Measurements from ENCODE around the gene EP400. TPM values are rescaled to one million over a fixed set of nuclear protein-coding genes. Genes with fewer than 3 reads are reported as not detected.

EP400 gene, protein sequence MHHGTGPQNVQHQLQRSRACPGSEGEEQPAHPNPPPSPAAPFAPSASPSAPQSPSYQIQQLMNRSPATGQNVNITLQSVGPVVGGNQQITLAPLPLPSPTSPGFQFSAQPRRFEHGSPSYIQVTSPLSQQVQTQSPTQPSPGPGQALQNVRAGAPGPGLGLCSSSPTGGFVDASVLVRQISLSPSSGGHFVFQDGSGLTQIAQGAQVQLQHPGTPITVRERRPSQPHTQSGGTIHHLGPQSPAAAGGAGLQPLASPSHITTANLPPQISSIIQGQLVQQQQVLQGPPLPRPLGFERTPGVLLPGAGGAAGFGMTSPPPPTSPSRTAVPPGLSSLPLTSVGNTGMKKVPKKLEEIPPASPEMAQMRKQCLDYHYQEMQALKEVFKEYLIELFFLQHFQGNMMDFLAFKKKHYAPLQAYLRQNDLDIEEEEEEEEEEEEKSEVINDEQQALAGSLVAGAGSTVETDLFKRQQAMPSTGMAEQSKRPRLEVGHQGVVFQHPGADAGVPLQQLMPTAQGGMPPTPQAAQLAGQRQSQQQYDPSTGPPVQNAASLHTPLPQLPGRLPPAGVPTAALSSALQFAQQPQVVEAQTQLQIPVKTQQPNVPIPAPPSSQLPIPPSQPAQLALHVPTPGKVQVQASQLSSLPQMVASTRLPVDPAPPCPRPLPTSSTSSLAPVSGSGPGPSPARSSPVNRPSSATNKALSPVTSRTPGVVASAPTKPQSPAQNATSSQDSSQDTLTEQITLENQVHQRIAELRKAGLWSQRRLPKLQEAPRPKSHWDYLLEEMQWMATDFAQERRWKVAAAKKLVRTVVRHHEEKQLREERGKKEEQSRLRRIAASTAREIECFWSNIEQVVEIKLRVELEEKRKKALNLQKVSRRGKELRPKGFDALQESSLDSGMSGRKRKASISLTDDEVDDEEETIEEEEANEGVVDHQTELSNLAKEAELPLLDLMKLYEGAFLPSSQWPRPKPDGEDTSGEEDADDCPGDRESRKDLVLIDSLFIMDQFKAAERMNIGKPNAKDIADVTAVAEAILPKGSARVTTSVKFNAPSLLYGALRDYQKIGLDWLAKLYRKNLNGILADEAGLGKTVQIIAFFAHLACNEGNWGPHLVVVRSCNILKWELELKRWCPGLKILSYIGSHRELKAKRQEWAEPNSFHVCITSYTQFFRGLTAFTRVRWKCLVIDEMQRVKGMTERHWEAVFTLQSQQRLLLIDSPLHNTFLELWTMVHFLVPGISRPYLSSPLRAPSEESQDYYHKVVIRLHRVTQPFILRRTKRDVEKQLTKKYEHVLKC (N-terminal part only)
- 10 to 100 TPM; 47.1 to 49.2 TPM for total RNA-seq

GRCh38 chr12:131949431-131950181, at the start of gene EP400:
Gene EP400 (plus strand): TSS chr12:131949942. CDS start chr12:131960620, 10,678 bp downstream.

GRCh38 chr12:131928711-131929580, 20.8 kb upstream of the EP400 start, which contains the start of gene PUS1:
Gene PUS1 (plus strand): TSS chr12:131929276. CDS start chr12:131929723, 447 bp downstream.

Other genes with a start within 250 kb of the EP400 start
- gene SFSWAP, start 238.9 kb upstream of the EP400 start, total RNA-seq = 10 to 100 TPM; 53.3 to 55.1 TPM
- under 1 TPM; 0.17 to 0.28 TPM for gene MMP17, start 121.5 kb upstream of the EP400 start, total RNA-seq
- 10 to 100 TPM; 25.3 TPM for gene ULK1, start 55.3 kb upstream of the EP400 start, total RNA-seq
- 10 to 100 TPM; 42.6 to 43.7 TPM for gene PUS1, start 20.7 kb upstream of the EP400 start, total RNA-seq
- gene DDX51, start 194.4 kb downstream of the EP400 start, total RNA-seq = 10 to 100 TPM; 24.3 to 24.5 TPM
- 10 to 100 TPM; 22.8 TPM for gene NOC4L, start 194.5 kb downstream of the EP400 start, total RNA-seq